ENCODE results near the gene PRODH.
"Not testable (repeated sequence)": the region's sequence is repeated elsewhere in the genome, so short reads cannot be mapped to it uniquely, and the experiment has no call there.

Gene PRODH

GRCh38 chr22:18935889-18936529, at the start of gene PRODH:
Gene PRODH, minus strand, starts transcription at chr22:18936293. Its CDS starts 6 bp downstream, at chr22:18936287.
- no peak for DNase-seq

GRCh38 chr22:18985780-18986179, 49.7 kb upstream of the PRODH start:
- DNase-seq = no peak

GRCh38 chr22:18984564-18984963, 48.5 kb upstream of the PRODH start:
- no peak for DNase-seq

- DNase-seq = no peak
Measured at GRCh38 chr22:18983120-18983651, 47.1 kb upstream of the PRODH start.

GRCh38 chr22:18980829-18981228, 44.7 kb upstream of the PRODH start:
- DNase-seq = no peak

GRCh38 chr22:18979957-18980356, 43.9 kb upstream of the PRODH start:
- no peak for DNase-seq

GRCh38 chr22:18978506-18978905, 42.4 kb upstream of the PRODH start:
- DNase-seq = no peak

- DNase-seq = no peak
Measured at GRCh38 chr22:18977824-18978425, 41.8 kb upstream of the PRODH start.

- no peak for DNase-seq
Measured at GRCh38 chr22:18976197-18976751, 40.2 kb upstream of the PRODH start.

- DNase-seq = no peak
Measured at GRCh38 chr22:18975434-18976196, 39.5 kb upstream of the PRODH start.

- DNase-seq = no peak
Measured at GRCh38 chr22:18974477-18975180, 38.5 kb upstream of the PRODH start.

- DNase-seq = no peak
Measured at GRCh38 chr22:18973264-18974031, 37.4 kb upstream of the PRODH start.

- DNase-seq = not testable (repeated sequence)
Measured at GRCh38 chr22:18972591-18972990, 36.5 kb upstream of the PRODH start.

GRCh38 chr22:18972029-18972428, 35.9 kb upstream of the PRODH start:
- DNase-seq = not testable (repeated sequence)

GRCh38 chr22:18971321-18971751, 35.2 kb upstream of the PRODH start:
- no peak for DNase-seq

- DNase-seq = no peak
Measured at GRCh38 chr22:18970948-18971315, 34.8 kb upstream of the PRODH start.

GRCh38 chr22:18970176-18970947, 34.3 kb upstream of the PRODH start:
- no peak for DNase-seq

GRCh38 chr22:18969158-18969942, 33.3 kb upstream of the PRODH start:
- DNase-seq = not testable (repeated sequence)

GRCh38 chr22:18968011-18968749, 32.1 kb upstream of the PRODH start:
- DNase-seq = no peak

All from CD4-positive, alpha-beta T cell treated with Interleukin-10 for 1 hour (primary cell).